HepG2 (cell line): Measurements from ENCODE around the gene GRID1. TPM values are rescaled to one million over a fixed set of nuclear protein-coding genes. Genes with fewer than 3 reads are reported as not detected.
A peak's percentile ranks its signal among the peaks of the same experiment; 100 is the strongest.

ENCODE experiments used
- ATAC-seq: fragments of 200-7000 bp; cut with Tn5 transposase; 3 replicates; pipeline ENCODE4 v1.9.1; 2020; ENCODE audit warnings: mild to moderate bottlenecking, moderate library complexity
- BruUV-seq: library from RNA; stranded (reverse); fragments of 400-500 nt; replicated peaks from 2 replicates; lab custom pipeline; 2021; lab: Mats Ljungman, UMichigan
- CTCF ChIA-PET: fragments of 300-600 bp; formaldehyde crosslinking; extraction: SDS; loops from one replicate; lab custom pipeline; 2021; ENCODE audit warnings: low total read pairs, inconsistent platforms, low intra/inter-chr PET ratio; lab: Yijun Ruan, JAX
- POLR2A ChIA-PET: fragments of 350-600 bp; sonication (Branson Sonifier 250); formaldehyde crosslinking; loops from one replicate; lab custom pipeline; 2020; ENCODE audit warnings: antibody characterized with exemption, inconsistent platforms; lab: Yijun Ruan, JAX
- DNase-seq: peaks from one replicate; pipeline ENCODE4 v3.0.0-alpha.2; 2015; ENCODE audit warnings: low spot score
- FAIRE-seq: peaks from 3 replicates; lab custom pipeline; 2011; peaks lifted over from hg19 to GRCh38; lab: Jason Lieb, UNC
- H2AFZ ChIP-seq: one replicate; pipeline ENCODE4 v1.6.1; 2011; ENCODE audit warnings: low read length, inconsistent platforms
- H3K27ac ChIP-seq: fragments of 300-600 bp; 3 replicates; pipeline ENCODE4 v1.8.0; 2011; ENCODE audit warnings: mixed run types, mild to moderate bottlenecking, mixed read lengths, low read length, inconsistent platforms; ENCODE audit not compliant: insufficient read depth; ENCODE audit errors: extremely low read length
- H3K27me3 ChIP-seq, 2 experiments: fragments of 200-600 bp in 1 of 2; 2 replicates in 1 of 2; 3 replicates in 1 of 2; pipeline versions ENCODE4 v1.6.0 to v1.8.0; 2011; ENCODE audit warnings: low read length in 2 of 2, mild to moderate bottlenecking in 2 of 2, moderate library complexity in 2 of 2, inconsistent platforms in 1 of 2; ENCODE audit not compliant: insufficient read depth in 2 of 2, control insufficient read depth in 1 of 2
- H3K36me3 ChIP-seq, 2 experiments: fragments of 200-600 bp in 1 of 2; replicated peaks in 1 of 2; 2 replicates in 1 of 2; 3 replicates in 1 of 2; pipeline versions ENCODE4 v1.5.1 to v1.8.0; 2011; ENCODE audit warnings: low read length in 2 of 2, inconsistent platforms in 1 of 2; ENCODE audit not compliant: insufficient read depth in 2 of 2, control insufficient read depth in 1 of 2
- H3K4me1 ChIP-seq: 2 replicates; pipeline ENCODE4 v1.5.1; 2012; ENCODE audit warnings: low read length, inconsistent platforms; ENCODE audit not compliant: insufficient read depth
- H3K4me2 ChIP-seq: 2 replicates; pipeline ENCODE4 v1.6.0; 2011; ENCODE audit warnings: low read depth, low read length, inconsistent platforms
- H3K4me3 ChIP-seq, 3 experiments: fragments of 200-600 bp in 1 of 3; sonication (generic), shearing (Covaris generic) in 1 of 3; replicated peaks in 1 of 3; 2 replicates each; pipeline ENCODE4 v1.5.1; 2011 to 2016; ENCODE audit warnings: low read length in 3 of 3, inconsistent platforms in 2 of 3, low read depth in 2 of 3, mild to moderate bottlenecking in 2 of 3, control low read depth in 1 of 3, mixed read lengths in 1 of 3; ENCODE audit not compliant: insufficient read depth in 1 of 3
- H3K79me2 ChIP-seq: one replicate; pipeline ENCODE4 v1.6.1; 2011; ENCODE audit warnings: low read length, inconsistent platforms; ENCODE audit not compliant: insufficient read depth
- H3K9ac ChIP-seq: 2 replicates; pipeline ENCODE4 v1.6.0; 2011; ENCODE audit warnings: mild to moderate bottlenecking, low read depth, low read length, inconsistent platforms; ENCODE audit not compliant: insufficient read depth
- H3K9me3 ChIP-seq: 2 replicates; pipeline ENCODE4 v1.5.1; 2012; ENCODE audit warnings: mild to moderate bottlenecking, low read length
- H4K20me1 ChIP-seq: 2 replicates; pipeline ENCODE4 v1.6.0; 2011; ENCODE audit warnings: inconsistent platforms, mild to moderate bottlenecking, low read length, moderate library complexity; ENCODE audit not compliant: insufficient read depth
- CTCF ChIP-seq: sonication (generic); formaldehyde crosslinking; IDR thresholded peaks from 2 replicates; pipeline ENCODE4 v1.5.0; 2020; ENCODE audit warnings: mild to moderate bottlenecking, missing genetic modification reagents, moderate library complexity
- WGBS: methylation state at CpG from one replicate; pipeline ENCODE4 v1.1.6; 2017; ENCODE audit warnings: low lambda C conversion rate; 5-methylcytosine and 5-hydroxymethylcytosine counted together
- in situ Hi-C: cut with HindIII; loops from 2 replicates; pipeline ENCODE4 v1.10.0; 2017; ENCODE audit warnings: low pct_unique_long_range_greater_than_20kb; ENCODE audit not compliant: extremely low pct_ligation_motif_present
- intact Hi-C: fragments of 100-400 bp; cut with micrococcal nuclease; formaldehyde crosslinking; loops from one replicate; pipeline ENCODE4 v1.10.0; 2022; ENCODE audit not compliant: unreplicated experiment
- polyA plus RNA-seq, 8 experiments: library from polyadenylated mRNA; depleted of rRNA in 3 of 8; stranded (reverse) in 7 of 8; unstranded in 1 of 8; fragments of >200 nt; fragmentation: Illumina TruSeq in 4 of 8; extraction: Trizol in 4 of 8; gene quantifications; 2 replicates each; pipeline versions ENCODE4 v1.2.1 to v1.2.3, GENCODE V29; 2011 to 2016; ENCODE audit warnings: low read depth in 4 of 8, missing spikeins in 1 of 8, mixed read lengths in 1 of 8; ENCODE audit not compliant: insufficient read depth in 1 of 8
- total RNA-seq, 5 experiments: library from RNA; depleted of rRNA; stranded (reverse); fragments of >200 nt; fragmentation: Illumina TruSeq; extraction: Trizol; gene quantifications; 2 replicates each; pipeline ENCODE4 v1.2.3, GENCODE V29; 2016; ENCODE audit warnings: low read depth in 1 of 5
- TF ChIP-seq, protein P1 (sequence below): sonication (generic); formaldehyde crosslinking; IDR thresholded peaks from 2 replicates; pipeline ENCODE4 v1.4.0; 2020; ENCODE audit warnings: missing genetic modification reagents

The GRID1 gene
- total and polyA plus RNA-seq, 2 of the 13 experiments (the other 11 are each of a cell fraction or from before 2014, with no cell fraction given): 0.05 TPM; not detected in 1

- BruUV-seq: no TSS peak
- POLR2A ChIA-PET: no interaction called here
Measured at GRCh38 chr10:86334488-86335085, 32.0 kb downstream of the GRID1 start.

More at GRCh38 chr10:86334488-86335085, 32.0 kb downstream of the GRID1 start:
- no peak for FAIRE-seq
- Histone ChIP-seq H3K36me3 (no peaks in the 10 kb centered on the region), H3K27ac (no peak overlapping the region), H4K20me1 (no peaks in the 10 kb centered on the region), H3K9ac (no peak overlapping the region), H3K9me3 (no peaks in the 10 kb centered on the region), H3K79me2 (no peaks in the 10 kb centered on the region), H3K4me3 (no peak overlapping the region), H3K4me1 (no peaks in the 10 kb centered on the region), H3K4me2 (no peak overlapping the region), H3K27me3 (peaks cover 3 to 19% of the 10 kb centered on the region in 2 experiments; a peak in 3 of 5 replicates), H2AFZ (no peak overlapping the region)
- in situ Hi-C loops: no loop called here
- CTCF ChIA-PET: no interaction called here
- peak; percentile 66 for ATAC-seq
- 5% methylated on average over 3 of the region's 4 CpGs for WGBS
- no peak for DNase-seq
- intact Hi-C loops: no loop called here
- TF ChIP-seq CTCF (CRISPR knock-in tag): peak; percentile 31
- TF ChIP-seq, protein P1, sequence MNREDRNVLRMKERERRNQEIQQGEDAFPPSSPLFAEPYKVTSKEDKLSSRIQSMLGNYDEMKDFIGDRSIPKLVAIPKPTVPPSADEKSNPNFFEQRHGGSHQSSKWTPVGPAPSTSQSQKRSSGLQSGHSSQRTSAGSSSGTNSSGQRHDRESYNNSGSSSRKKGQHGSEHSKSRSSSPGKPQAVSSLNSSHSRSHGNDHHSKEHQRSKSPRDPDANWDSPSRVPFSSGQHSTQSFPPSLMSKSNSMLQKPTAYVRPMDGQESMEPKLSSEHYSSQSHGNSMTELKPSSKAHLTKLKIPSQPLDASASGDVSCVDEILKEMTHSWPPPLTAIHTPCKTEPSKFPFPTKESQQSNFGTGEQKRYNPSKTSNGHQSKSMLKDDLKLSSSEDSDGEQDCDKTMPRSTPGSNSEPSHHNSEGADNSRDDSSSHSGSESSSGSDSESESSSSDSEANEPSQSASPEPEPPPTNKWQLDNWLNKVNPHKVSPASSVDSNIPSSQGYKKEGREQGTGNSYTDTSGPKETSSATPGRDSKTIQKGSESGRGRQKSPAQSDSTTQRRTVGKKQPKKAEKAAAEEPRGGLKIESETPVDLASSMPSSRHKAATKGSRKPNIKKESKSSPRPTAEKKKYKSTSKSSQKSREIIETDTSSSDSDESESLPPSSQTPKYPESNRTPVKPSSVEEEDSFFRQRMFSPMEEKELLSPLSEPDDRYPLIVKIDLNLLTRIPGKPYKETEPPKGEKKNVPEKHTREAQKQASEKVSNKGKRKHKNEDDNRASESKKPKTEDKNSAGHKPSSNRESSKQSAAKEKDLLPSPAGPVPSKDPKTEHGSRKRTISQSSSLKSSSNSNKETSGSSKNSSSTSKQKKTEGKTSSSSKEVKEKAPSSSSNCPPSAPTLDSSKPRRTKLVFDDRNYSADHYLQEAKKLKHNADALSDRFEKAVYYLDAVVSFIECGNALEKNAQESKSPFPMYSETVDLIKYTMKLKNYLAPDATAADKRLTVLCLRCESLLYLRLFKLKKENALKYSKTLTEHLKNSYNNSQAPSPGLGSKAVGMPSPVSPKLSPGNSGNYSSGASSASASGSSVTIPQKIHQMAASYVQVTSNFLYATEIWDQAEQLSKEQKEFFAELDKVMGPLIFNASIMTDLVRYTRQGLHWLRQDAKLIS (CRISPR knock-in tag): no peak
